Peyer's patch (tissue), 4 donors: ENCODE results near the gene CCL27. TPM values are rescaled to one million over a fixed set of nuclear protein-coding genes. Genes with fewer than 3 reads are reported as not detected.

Source experiments
- DNase-seq, 3 donors: peaks; one replicate each; pipeline ENCODE4 v3.0.0-alpha.2; 2017 to 2019
- H3K27ac ChIP-seq, 4 donors: fragments of 200-600 bp; sonication (generic); one replicate each; pipeline ENCODE4 v1.5.1; 2016 to 2019
- H3K27me3 ChIP-seq, 2 donors: fragments of 200-600 bp; sonication (generic); one replicate each; pipeline ENCODE4 v1.5.1; 2019
- H3K36me3 ChIP-seq, 3 donors: fragments of 200-600 bp; sonication (generic); one replicate each; pipeline ENCODE4 v1.5.1; 2016 to 2019
- H3K4me1 ChIP-seq, 4 donors: fragments of 200-600 bp; sonication (generic); one replicate each; pipeline ENCODE4 v1.5.1; 2016 to 2019
- H3K4me3 ChIP-seq, 4 donors: fragments of 200-600 bp; sonication (generic); 1 replicate in 3 of 4; 2 replicates in 1 of 4; pipeline ENCODE4 v1.5.1; 2016 to 2019; ENCODE audit warnings: mild to moderate bottlenecking in 1 of 4
- H3K9me3 ChIP-seq, 4 donors: fragments of 200-600 bp; sonication (generic); one replicate each; pipeline ENCODE4 v1.5.1; 2016 to 2019; ENCODE audit warnings: mild to moderate bottlenecking in 1 of 4
- CTCF ChIP-seq, 6 experiments: fragments of 450-650 bp in 4 of 6; fragments of 200-600 bp in 2 of 6; sonication (generic) in 1 of 6; IDR thresholded peaks; one replicate each; pipeline ENCODE4 v1.5.1; 2017 to 2019; ENCODE audit warnings: antibody characterized with exemption in 6 of 6, mild to moderate bottlenecking in 3 of 6, moderate library complexity in 1 of 6
- POLR2A ChIP-seq, 2 donors: fragments of 450-650 bp; IDR thresholded peaks; one replicate each; pipeline ENCODE4 v1.5.1; 2017; ENCODE audit warnings: antibody characterized with exemption in 2 of 2, mild to moderate bottlenecking in 2 of 2, moderate library complexity in 2 of 2
- total RNA-seq, 4 donors: library from RNA; depleted of rRNA; stranded (reverse); fragments of >200 nt; gene quantifications; one replicate each; pipeline ENCODE4 v1.1.0, GENCODE V29; 2016

Gene CCL27
- total RNA-seq, 4 donors from 2014 or later = not detected

- no peak for DNase-seq
- no peaks in the 10 kb centered on the region for H3K9me3 ChIP-seq
- no peak within 1 kb of the TSS for H3K4me3 ChIP-seq
- H3K27me3 ChIP-seq = no peaks in the 10 kb centered on the region
- no peaks in the 10 kb centered on the region for H3K36me3 ChIP-seq
- H3K4me1 ChIP-seq = peaks cover 0 to 5% (median 0%) of the 10 kb centered on the region in 4 donors
- TF ChIP-seq POLR2A (IDR thresholded peaks at IDR 0.05) (no peak), CTCF (IDR thresholded peaks at IDR 0.05) (no peak)
- H3K27ac ChIP-seq = peak within 1 kb of the TSS in 1 of 4 donors; percentile 42
Observed at GRCh38 chr9:34690983-34691935, 28.8 kb upstream of the CCL27 start, which contains the start of gene CCL19. Gene CCL19 (minus strand): TSS chr9:34691276. CDS start chr9:34691139, 137 bp downstream.

DNA sequence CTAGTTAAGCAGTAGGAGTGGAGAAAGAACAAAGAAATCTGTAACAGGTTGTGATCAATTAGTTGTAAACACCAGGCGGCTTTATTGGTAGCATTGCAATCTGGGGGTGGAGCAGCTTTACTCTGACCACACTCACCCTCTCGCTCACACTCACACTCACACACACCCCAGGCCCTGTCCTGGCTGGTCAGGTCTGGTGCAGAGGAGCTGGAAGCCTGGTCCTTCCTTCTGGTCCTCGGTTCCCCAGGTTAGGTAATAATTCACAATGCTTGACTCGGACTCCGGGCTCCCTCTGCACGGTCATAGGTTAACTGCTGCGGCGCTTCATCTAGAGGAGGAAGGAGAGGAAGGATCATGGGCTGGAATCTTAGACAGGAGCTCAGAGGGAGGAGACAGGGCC lies 27.1 kb upstream of the CCL27 start:
- H3K27me3 ChIP-seq = no peaks in the 10 kb centered on the region
- H3K4me1 ChIP-seq = peaks cover 0 to 5% (median 0%) of the 10 kb centered on the region in 4 donors
- no peak for DNase-seq
- TF ChIP-seq POLR2A (IDR thresholded peaks at IDR 0.05) (no peak), CTCF (IDR thresholded peaks at IDR 0.05) (no peak)
- peak overlapping the region in 1 of 4 donors; percentile 38 for H3K27ac ChIP-seq
- no peaks in the 10 kb centered on the region for H3K36me3 ChIP-seq
- no peak overlapping the region for H3K4me3 ChIP-seq
- no peaks in the 10 kb centered on the region for H3K9me3 ChIP-seq

DNA sequence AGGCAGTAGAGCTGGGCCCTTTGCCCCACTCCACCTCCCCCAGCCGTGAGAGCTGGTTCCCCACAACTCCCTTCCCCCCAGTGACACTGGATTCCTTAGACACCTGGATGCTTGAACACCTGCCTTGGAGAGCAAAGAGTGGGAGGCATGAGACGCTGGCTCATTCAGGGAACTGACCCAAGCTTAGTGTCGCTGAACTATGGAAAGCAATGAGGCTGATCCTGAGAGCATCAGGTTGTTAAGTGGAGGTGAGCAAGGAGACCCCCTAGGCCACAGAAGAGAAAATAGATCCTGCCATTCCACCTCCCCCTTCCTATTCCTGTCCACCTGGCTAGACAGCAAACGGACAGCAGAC lies 26.6 kb upstream of the CCL27 start:
- H3K27ac ChIP-seq = peak overlapping the region in 1 of 4 donors; percentile 38
- no peak overlapping the region for H3K4me3 ChIP-seq
- peaks cover 0 to 5% (median 0%) of the 10 kb centered on the region in 4 donors for H3K4me1 ChIP-seq
- no peaks in the 10 kb centered on the region for H3K36me3 ChIP-seq
- TF ChIP-seq CTCF (IDR thresholded peaks at IDR 0.05) = no peak
- TF ChIP-seq POLR2A (IDR thresholded peaks at IDR 0.05) = no peak
- DNase-seq = no peak
- H3K27me3 ChIP-seq = no peaks in the 10 kb centered on the region
- H3K9me3 ChIP-seq = no peaks in the 10 kb centered on the region

GRCh38 chr9:34688329-34689115 lies 26.1 kb upstream of the CCL27 start:
- no peak for DNase-seq
- TF ChIP-seq POLR2A (IDR thresholded peaks at IDR 0.05) (no peak), CTCF (IDR thresholded peaks at IDR 0.05) (no peak)
- Histone ChIP-seq H3K27ac (peak overlapping the region in 1 of 4 donors; percentile 38), H3K9me3 (no peaks in the 10 kb centered on the region), H3K27me3 (no peaks in the 10 kb centered on the region), H3K4me1 (peaks cover 0 to 5% (median 0%) of the 10 kb centered on the region in 4 donors), H3K36me3 (no peaks in the 10 kb centered on the region), H3K4me3 (no peak overlapping the region)

- Histone ChIP-seq H3K36me3 (no peaks in the 10 kb centered on the region), H3K27ac (no peak overlapping the region), H3K27me3 (no peaks in the 10 kb centered on the region), H3K4me1 (peaks cover 0 to 5% (median 0%) of the 10 kb centered on the region in 4 donors), H3K4me3 (no peak overlapping the region), H3K9me3 (no peaks in the 10 kb centered on the region)
- DNase-seq = no peak
- TF ChIP-seq CTCF (IDR thresholded peaks at IDR 0.05) (no peak), POLR2A (IDR thresholded peaks at IDR 0.05) (no peak)
Observed at GRCh38 chr9:34687276-34688030, 25.0 kb upstream of the CCL27 start.
